ENCODE results near the gene CACNA1C.

The CACNA1C gene

GRCh38 chr12:2344885-2345284, 292.1 kb downstream of the CACNA1C start:
- DNase-seq (ENCODE audit: low spot score), result no peak

DNA sequence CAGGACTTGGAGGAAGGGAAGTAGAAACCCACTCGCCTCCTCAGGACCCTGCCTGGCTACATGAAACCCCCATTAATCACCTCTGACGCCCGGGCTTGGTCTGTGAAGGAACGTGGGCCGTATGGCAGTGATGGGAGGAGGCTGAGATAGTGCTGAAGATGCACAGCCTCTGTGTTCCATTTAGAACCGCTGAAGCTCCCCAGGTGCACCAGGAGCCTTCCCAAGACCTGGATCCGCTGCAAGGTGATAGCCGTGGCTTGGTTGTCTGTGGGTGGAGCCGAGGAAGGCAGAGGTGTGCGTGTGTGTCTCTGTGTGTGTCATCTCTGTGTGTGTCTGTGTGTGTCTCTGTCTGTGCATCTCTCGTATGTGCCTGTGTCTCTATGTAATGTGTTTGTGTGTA, 293.1 kb downstream of the CACNA1C start:
- DNase-seq (ENCODE audit: low spot score), result no peak

GRCh38 chr12:2346416-2346815, 293.6 kb downstream of the CACNA1C start:
- DNase-seq (ENCODE audit: low spot score), result no peak

DNA sequence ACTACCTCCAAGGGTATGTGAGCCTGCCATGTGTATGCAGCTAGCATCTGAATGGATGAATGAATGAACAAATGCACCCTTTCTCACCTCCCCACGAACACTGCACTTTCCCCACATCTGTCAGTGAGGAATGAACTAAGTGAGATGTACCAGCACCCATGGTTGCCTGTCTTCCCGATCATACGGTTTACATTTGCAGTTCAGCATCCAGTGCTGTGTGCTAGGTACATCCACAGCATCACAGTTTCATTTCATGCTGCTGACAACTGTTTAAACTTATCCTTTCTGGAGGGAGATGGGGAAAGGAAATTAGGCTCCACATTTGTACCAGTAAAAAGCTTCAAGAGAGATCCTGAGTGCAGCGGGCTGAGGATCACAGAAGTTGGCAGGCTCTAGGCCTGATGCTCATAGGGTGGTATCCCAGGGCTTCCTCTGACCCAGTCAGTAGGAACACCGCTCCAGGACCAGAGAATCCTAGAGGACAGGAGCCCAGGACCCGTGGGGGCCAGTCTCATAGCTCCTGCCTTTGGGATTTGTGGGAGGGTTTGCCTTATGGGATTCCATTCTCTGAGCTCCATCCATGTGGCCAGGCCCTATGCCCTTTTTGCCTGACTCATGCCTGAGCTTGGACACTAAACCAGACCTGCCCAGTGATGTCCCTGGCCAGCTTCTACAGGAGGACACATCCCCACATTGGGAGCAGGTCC, 294.5 kb downstream of the CACNA1C start:
- no peak for DNase-seq (ENCODE audit: low spot score)

GRCh38 chr12:2347844-2348481, 295.2 kb downstream of the CACNA1C start:
- no peak for DNase-seq (ENCODE audit: low spot score)

DNA sequence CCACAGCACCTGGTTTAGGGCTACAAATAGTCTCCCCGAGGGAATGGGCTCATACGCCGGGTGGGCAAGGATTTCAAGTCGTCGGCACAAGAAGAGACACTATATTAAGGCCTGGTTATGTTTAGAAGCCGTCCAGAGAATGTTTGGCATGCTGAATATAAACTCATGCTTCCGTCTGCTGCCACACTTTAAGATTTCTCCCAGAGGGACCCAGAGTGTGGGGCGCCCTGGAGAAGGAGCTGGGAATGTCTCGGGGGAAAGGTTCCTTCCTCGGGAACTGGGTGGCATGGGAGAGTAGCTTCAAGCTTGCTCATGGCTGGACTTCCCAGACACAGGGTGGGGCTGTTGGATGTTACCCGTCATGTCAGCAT, 295.7 kb downstream of the CACNA1C start:
- DNase-seq (ENCODE audit: low spot score), result no peak

DNA sequence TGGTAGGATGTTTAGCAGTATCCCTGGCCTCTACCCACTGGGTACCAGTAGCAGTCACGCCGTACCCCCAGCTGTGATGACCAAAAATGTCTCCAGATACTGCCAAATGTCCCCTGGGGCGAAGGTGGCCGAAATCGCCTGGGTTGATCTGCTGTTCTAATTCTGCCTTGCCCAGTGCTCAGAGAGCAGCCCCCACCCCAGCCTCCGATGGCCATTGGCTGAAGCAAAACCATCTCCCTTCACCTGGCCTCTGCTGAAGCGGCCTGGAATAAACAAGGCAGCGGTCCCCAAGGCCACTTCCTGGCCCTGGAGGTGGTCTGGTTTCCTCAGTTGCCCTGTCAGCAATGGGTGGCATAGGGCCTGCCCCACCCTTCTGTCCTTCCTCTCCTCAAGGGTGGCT, 298.4 kb downstream of the CACNA1C start:
- no peak for DNase-seq (ENCODE audit: low spot score)

DNA sequence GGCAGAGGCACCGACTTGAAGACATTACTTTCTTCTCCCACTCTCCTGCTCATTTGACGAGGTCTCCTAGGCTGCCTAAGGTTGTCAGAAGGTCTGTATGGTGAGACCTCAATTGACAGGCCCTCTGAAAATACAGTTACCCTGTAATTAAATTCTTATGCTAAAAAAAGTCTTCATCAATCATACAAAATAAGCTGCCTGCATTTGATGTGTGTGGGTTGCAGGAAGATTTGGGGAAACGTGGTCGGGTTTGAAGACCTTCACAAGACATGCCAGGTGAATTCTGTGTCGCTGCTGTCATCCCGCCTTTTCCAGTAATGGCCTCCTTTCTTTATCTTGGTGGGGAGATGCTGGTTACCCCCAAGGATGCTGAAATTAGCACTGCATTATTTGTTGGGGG, 299.4 kb downstream of the CACNA1C start:
- no peak for DNase-seq (ENCODE audit: low spot score)

GRCh38 chr12:2353281-2353680, 300.5 kb downstream of the CACNA1C start:
- no peak for DNase-seq (ENCODE audit: low spot score)

GRCh38 chr12:2353691-2354090, 300.9 kb downstream of the CACNA1C start:
- no peak for DNase-seq (ENCODE audit: low spot score)

DNA sequence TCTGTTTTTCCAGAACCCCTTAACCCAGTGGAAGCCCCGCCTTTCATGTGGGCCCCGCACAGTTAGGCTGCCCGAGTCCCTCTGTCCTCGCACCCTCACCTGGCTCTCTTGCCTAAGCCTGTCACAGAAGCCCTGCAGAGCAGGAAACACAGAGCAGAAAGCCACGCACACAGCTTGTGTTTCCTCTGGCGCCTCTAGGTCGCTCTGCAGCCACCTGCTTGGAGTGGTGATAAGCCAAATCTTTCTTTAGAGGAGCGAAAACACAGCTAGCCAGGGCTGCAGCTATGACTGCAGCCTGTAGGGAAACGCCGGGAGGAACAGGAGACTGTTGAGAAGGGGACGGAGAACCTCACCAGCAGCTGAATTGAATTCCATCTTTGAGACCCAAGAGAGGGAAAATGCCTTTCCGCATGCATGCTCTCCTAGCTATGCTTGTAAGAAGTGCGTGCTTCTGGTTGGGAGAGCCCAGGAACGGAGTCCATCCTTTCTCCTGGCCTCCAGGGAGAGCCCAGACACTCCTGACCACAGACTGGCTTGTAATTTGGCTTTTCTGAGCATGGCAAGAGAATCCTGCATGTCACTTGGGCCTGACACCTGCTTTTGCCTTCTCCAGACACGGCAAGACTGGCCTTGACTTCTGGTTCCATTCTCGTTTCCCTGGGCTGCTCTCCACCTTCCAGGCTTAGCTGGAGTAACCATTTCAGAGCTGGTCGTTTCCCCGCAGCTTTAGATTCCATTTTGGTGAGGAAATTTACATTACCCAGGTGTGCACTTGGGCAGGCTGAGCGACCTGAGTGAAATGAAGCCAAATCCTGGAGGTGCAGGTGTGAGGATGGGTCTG, 301.6 kb downstream of the CACNA1C start:
- no peak for DNase-seq (ENCODE audit: low spot score)

- DNase-seq (ENCODE audit: low spot score), result no peak
Measured at GRCh38 chr12:2355198-2355597, 302.4 kb downstream of the CACNA1C start.

GRCh38 chr12:2355604-2356003, 302.8 kb downstream of the CACNA1C start:
- DNase-seq (ENCODE audit: low spot score), result no peak

DNA sequence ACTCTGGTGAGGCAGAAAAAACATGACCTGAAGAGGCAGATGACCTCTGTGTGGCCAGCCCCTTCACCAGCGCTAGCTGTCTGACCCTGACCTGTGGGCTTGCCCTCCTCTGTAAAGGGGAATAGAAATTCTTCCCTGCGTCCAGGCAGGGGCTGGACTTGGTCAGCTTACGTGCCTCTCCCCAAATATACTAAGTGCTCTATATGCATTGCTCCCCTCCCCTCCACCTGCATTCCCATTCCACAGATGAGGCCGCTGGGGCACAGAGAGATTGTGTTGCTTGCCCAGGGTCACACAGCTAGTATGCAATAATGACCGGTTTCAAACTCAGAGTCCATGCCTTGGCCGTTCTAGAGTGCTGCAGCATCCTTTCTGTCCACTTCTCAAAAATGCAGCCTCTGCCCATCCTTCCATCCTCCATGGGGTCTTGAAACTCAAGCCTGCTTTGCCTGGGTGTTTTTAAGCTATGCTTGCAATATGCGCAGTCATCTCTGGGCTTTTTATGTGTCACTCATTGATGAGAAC, 303.9 kb downstream of the CACNA1C start:
- no peak for DNase-seq (ENCODE audit: low spot score)

GRCh38 chr12:2358986-2359658, 306.3 kb downstream of the CACNA1C start:
- DNase-seq (ENCODE audit: low spot score), result peak; percentile 51

GRCh38 chr12:2359725-2360629, 307.2 kb downstream of the CACNA1C start:
- no peak for DNase-seq (ENCODE audit: low spot score)

DNA sequence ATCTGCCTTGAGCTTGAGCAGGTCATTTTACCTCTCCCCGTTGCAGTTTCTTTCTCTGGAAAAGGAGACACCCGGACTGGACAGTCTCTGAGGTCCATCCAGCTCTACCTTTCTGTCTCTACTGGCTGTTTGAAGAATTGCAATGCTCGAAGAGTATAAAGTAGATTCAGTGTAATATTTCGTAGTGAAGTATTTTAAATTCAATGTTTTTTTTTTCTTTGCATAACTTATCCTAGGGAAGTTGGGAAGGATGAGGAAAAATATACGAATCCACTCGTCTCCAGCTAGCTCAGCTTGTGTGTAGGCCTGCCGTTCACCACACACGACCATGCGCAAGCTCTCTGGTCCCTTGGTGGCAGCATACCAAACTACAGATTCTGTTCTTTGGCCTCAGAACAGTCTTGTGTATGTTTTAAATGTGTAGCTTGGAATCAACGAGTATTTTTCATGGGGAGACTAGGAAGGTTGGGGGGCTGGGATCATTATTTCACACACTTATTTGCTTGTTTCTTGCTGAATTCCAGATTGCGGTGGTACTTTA, 307.9 kb downstream of the CACNA1C start:
- DNase-seq (ENCODE audit: low spot score), result peak; percentile 38

DNA sequence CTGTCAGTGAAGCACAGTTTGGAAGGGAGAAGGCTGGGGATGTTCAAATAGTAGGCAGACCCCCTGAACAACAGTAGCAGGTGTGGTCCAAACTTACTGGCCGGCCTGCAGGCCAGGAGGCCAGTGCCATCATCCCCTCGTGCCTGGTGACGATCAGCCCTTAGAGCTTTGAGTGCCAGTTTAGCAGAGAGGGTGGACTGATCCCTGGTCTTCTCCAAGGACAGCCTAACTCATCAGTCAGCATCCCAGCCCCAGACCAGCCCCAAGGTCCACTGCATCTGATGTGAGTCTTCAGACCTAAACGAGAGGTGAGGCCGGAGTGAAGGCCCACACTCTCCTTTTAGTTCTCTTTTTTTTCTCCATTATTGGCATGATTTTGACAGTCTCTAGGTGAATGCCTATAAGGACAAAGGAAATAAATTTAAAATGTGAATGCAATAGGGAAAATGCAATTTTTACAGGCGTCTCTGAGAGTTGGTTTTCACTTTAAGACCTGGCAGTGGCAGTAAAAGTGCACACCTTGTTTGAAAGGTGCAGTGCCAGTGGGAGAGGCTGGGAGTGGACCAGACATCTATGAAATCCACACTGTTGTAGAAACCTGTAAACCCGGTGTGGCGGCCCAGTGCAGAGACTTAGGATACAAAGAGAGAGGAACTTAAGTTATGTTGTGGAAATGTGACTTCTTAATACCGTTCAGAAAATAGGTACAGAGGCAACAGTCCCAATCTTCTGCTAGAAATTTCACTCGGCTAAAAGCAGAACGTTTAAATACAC, 311.2 kb downstream of the CACNA1C start:
- no peak for DNase-seq (ENCODE audit: low spot score)

DNA sequence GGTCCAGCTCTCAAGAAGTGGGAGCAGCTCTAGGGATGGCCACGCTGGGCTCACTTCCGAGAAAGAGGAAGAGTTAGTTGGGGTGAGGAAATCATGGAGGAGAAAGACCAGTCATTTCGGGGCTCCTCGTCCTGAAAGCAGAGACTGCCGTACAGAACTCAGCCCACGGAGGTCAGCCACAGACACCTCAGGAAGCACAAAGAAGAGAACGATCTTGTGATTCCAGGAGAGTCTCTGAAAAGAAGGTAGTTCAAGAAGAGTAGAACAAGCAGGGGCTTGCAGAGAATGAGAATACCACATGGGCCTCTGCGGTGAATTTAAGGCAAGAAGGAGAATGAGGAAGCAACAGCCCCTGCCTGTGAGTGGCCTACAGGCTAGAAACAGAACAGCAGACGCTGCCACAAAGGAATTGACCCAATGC, 311.9 kb downstream of the CACNA1C start:
- no peak for DNase-seq (ENCODE audit: low spot score)

DNA sequence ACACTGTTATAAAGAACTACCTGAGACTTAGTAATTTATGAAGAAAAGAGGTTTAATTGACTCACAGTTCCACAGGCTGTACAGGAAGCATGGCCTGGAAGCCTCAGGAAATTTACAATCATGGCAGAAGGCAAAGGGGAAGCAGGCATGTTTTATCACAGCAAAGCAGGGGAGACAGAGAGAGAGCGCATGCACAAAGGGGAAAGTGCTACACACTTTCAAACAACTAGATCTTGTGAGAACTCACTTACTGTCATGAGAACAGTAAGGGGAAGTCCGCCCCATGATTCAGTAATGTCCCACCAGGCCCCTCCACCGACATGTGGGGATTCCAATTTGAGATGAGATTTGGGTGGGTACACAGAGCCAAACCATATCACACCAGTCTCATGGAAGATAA, 313.9 kb downstream of the CACNA1C start:
- DNase-seq (ENCODE audit: low spot score), result no peak

Measured in SW480 (cell line).